Islet precursor cell (in vitro differentiated cells): Measurements from ENCODE around the gene STARD3.
"Not testable (repeated sequence)": the region's sequence is repeated elsewhere in the genome, so short reads cannot be mapped to it uniquely, and the experiment has no call there.

Experiments used
- DNase-seq: peaks from one replicate; pipeline ENCODE4 v3.0.0-alpha.2; 2018

STARD3 gene

DNA sequence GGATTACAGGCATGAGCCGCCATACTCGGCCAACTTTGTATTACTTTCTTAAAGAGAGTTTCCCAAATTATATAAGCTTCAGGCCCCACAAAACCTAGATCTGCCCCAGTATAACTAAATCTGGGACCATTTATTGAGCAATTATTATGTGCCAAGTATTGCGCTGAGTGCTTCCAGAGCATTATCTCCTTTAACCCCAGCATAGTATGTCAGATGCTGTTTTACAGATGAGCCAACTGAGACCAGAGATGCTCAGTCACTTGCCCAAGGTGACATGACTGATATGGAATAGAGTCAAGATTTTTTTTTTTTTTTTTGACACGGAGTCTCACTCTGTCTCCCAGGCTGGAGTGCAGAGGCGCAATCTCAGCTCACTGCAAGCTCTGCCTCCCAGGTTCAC is 61.0 kb downstream of the STARD3 start:
- DNase-seq = no peak

GRCh38 chr17:39699157-39699817 is 62.3 kb downstream of the STARD3 start:
- DNase-seq = not testable (repeated sequence)

GRCh38 chr17:39699818-39700147 is 62.8 kb downstream of the STARD3 start, which contains the start of gene ERBB2:
TSS of gene ERBB2 (plus strand) at chr17:39700064. CDS start at chr17:39700239, 175 bp downstream.
- peak; percentile 94 for DNase-seq

DNA sequence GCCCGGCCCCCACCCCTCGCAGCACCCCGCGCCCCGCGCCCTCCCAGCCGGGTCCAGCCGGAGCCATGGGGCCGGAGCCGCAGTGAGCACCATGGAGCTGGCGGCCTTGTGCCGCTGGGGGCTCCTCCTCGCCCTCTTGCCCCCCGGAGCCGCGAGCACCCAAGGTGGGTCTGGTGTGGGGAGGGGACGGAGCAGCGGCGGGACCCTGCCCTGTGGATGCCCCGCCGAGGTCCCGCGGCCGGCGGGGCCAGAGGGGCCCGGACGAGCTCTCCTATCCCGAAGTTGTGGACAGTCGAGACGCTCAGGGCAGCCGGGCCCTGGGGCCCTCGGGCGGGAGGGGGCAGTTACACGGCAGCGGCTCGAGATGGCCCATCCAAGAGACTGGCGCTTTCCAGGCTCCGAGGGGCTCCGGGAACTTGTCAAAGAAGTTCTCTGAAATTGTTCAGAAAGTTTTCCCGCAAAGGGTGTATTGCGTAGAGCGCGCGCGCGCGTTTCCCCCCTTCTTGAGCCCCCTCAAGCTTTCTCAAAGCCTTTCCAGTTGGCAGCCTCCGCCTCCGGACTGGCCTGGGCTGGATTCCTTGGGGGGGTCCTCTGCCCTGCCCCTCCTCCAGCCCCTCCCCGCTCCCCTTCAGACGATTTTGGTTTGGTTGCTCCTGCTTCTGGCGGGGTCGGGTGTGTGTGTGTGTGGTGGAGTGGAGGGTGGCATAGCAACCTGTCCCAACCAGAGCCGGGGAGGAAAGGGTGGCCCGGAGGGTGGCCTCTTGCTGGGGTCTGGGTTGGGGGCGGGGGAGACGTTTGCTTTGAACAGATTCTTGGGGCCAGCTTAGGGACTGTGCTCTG is 63.4 kb downstream of the STARD3 start:
- DNase-seq = peak; percentile 78

- DNase-seq = peak; percentile 74
Measured at GRCh38 chr17:39701012-39701783, 64.3 kb downstream of the STARD3 start.

DNA sequence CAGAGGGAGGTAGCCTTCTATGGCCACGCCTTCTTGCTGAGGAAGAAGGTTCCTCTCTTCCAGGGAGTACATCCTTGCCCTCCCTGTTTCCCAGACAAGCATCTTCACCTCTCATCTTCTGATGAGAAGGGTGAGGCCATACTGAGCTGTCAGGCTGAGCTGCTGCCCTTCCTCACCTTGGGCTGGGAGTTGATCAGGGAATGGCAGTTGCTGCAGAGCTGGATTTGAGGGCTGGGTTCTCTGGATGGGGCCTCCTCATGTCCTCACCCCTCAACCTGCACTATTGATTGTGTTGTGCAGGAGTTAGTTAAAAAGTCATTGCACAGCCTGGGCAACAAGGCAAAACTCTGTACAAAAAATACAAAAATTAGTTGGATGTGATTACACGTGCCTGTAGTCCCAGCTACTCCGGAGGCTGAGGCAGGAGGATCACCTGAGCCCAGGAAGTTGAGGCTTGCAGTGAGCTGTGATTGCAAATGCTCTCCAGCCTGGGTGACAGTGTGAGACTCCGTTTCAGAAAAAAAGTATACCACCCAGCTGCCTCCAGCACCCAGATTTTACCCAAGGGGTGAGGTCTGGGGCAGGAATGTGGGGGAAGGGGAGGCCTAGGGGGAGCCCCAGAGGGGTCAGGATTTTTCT is 65.0 kb downstream of the STARD3 start:
- no peak for DNase-seq

GRCh38 chr17:39702901-39703893 is 66.3 kb downstream of the STARD3 start:
- no peak for DNase-seq

DNA sequence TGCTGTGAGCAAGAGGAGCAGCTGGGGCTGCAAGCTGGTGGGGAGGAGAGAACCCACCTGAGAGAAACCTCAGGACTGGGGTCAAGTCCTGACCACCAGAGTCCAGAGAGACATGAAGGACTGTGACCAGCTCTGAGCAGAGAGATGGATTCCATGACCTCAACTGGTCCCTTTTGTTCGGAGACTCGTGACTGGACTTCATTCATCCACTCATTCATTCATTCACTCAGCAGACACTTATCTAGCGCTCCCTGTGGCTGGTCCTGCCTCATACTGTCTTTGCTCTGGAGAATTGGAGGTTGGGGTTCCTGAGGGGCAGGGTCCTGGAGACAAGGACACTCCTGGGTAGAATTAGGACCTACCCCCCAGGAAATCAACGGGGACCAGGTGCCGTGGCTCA is 67.0 kb downstream of the STARD3 start:
- DNase-seq = no peak

GRCh38 chr17:39704821-39705551 is 68.0 kb downstream of the STARD3 start:
- peak; percentile 68 for DNase-seq

GRCh38 chr17:39705786-39706348 is 68.9 kb downstream of the STARD3 start:
- DNase-seq = peak; percentile 76

GRCh38 chr17:39706383-39706782 is 69.4 kb downstream of the STARD3 start:
- DNase-seq = no peak

- DNase-seq = peak; percentile 54
Measured at GRCh38 chr17:39706921-39707337, 70.0 kb downstream of the STARD3 start.

GRCh38 chr17:39709319-39709997 is 72.5 kb downstream of the STARD3 start:
- peak; percentile 54 for DNase-seq

- DNase-seq = no peak
Measured at GRCh38 chr17:39709998-39710964, 73.3 kb downstream of the STARD3 start.

GRCh38 chr17:39711071-39711470 is 74.1 kb downstream of the STARD3 start:
- DNase-seq = not testable (repeated sequence)

DNA sequence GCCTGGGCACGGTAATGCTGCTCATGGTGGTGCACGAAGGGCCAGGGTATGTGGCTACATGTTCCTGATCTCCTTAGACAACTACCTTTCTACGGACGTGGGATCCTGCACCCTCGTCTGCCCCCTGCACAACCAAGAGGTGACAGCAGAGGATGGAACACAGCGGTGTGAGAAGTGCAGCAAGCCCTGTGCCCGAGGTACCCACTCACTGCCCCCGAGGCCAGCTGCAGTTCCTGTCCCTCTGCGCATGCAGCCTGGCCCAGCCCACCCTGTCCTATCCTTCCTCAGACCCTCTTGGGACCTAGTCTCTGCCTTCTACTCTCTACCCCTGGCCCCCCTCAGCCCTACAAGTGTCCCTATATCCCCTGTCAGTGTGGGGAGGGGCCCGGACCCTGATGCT is 74.9 kb downstream of the STARD3 start:
- no peak for DNase-seq
